WTC11 (cell line): ENCODE results near the gene HPSE2. TPM values are rescaled to one million over a fixed set of nuclear protein-coding genes. Genes with fewer than 3 reads are reported as not detected.

ENCODE experiments used
- ATAC-seq: fragments of 200-7000 bp; cut with Tn5 transposase; 2 replicates; pipeline ENCODE4 v1.10.0; 2021; ENCODE audit warnings: mild to moderate bottlenecking, moderate library complexity
- CTCF ChIA-PET: fragments of 300-600 bp; sonication (Branson Sonifier 250); formaldehyde crosslinking; loops from one replicate; lab custom pipeline; 2021; ENCODE audit warnings: antibody characterized with exemption; lab: Charles Lee
- POLR2A ChIA-PET: fragments of 350-600 bp; sonication (Branson Sonifier 250); formaldehyde crosslinking; loops from one replicate; lab custom pipeline; 2021; ENCODE audit warnings: antibody characterized with exemption; lab: Charles Lee
- DNase-seq: peaks from one replicate; pipeline ENCODE4 v3.0.0; 2021; ENCODE audit warnings: low spot score
- H3K27ac Mint-ChIP-seq: 2 replicates; pipeline ENCODE4 v1.8.0; 2021; ENCODE audit warnings: mixed read lengths
- H3K27me3 Mint-ChIP-seq: 2 replicates; pipeline ENCODE4 v1.8.0; 2021; ENCODE audit warnings: low read depth, mild to moderate bottlenecking, moderate library complexity, mixed read lengths
- H3K36me3 Mint-ChIP-seq: 2 replicates; pipeline ENCODE4 v1.8.0; 2021; ENCODE audit warnings: mixed read lengths
- H3K4me1 Mint-ChIP-seq: 2 replicates; pipeline ENCODE4 v1.8.0; 2022; ENCODE audit warnings: mixed read lengths
- H3K4me3 Mint-ChIP-seq: 2 replicates; pipeline ENCODE4 v1.8.0; 2021; ENCODE audit warnings: mild to moderate bottlenecking, moderate library complexity, mixed read lengths
- H3K9me3 Mint-ChIP-seq: 2 replicates; pipeline ENCODE4 v1.8.0; 2021; ENCODE audit warnings: mixed read lengths
- AFF4 ChIP-seq: sonication (generic); formaldehyde crosslinking; IDR thresholded peaks from 2 replicates; pipeline ENCODE4 v1.8.1; 2023; ENCODE audit warnings: mild to moderate bottlenecking, missing genetic modification reagents, borderline replicate concordance
- CREB1 ChIP-seq: sonication (generic); formaldehyde crosslinking; IDR thresholded peaks from 2 replicates; pipeline ENCODE4 v1.8.0; 2023; ENCODE audit warnings: mild to moderate bottlenecking, missing genetic modification reagents
- ELF4 ChIP-seq: sonication (generic); formaldehyde crosslinking; IDR thresholded peaks from 2 replicates; pipeline ENCODE4 v1.8.1; 2022; ENCODE audit warnings: low read depth, mild to moderate bottlenecking, moderate library complexity, missing genetic modification reagents
- FOXP1 ChIP-seq: sonication (generic); formaldehyde crosslinking; IDR thresholded peaks from 2 replicates; pipeline ENCODE4 v1.8.0; 2022; ENCODE audit warnings: missing genetic modification reagents, mild to moderate bottlenecking, moderate library complexity, borderline replicate concordance
- GABPB1 ChIP-seq: sonication (generic); formaldehyde crosslinking; IDR thresholded peaks from 2 replicates; pipeline ENCODE4 v1.8.1; 2023; ENCODE audit warnings: mild to moderate bottlenecking, missing genetic modification reagents
- GTF2I ChIP-seq: fragments of 250-450 bp; sonication (Bioruptor Pico); conservative IDR thresholded peaks from 2 replicates; pipeline ENCODE4 v1.4.0; 2021; ENCODE audit warnings: mild to moderate bottlenecking
- HMGA2 ChIP-seq: fragments of 250-450 bp; sonication (Bioruptor Pico); IDR thresholded peaks from 2 replicates; pipeline ENCODE4 v1.4.0; 2021; ENCODE audit warnings: mild to moderate bottlenecking, moderate library complexity
- MXD4 ChIP-seq: fragments of 250-450 bp; sonication (Bioruptor Pico); IDR thresholded peaks from 2 replicates; pipeline ENCODE4 v1.8.0; 2021; ENCODE audit warnings: mild to moderate bottlenecking, moderate library complexity, borderline replicate concordance
- MYBL2 ChIP-seq: sonication (generic); formaldehyde crosslinking; IDR thresholded peaks from 2 replicates; pipeline ENCODE4 v1.8.1; 2023; ENCODE audit warnings: mild to moderate bottlenecking, moderate library complexity, missing genetic modification reagents
- PRRX2 ChIP-seq: fragments of 250-450 bp; sonication (Bioruptor Pico); IDR thresholded peaks from 2 replicates; pipeline ENCODE4 v1.8.0; 2021; ENCODE audit warnings: mild to moderate bottlenecking
- SMAD3 ChIP-seq: sonication (generic); formaldehyde crosslinking; IDR thresholded peaks from 2 replicates; pipeline ENCODE4 v1.8.0; 2022; ENCODE audit warnings: missing genetic modification reagents, mild to moderate bottlenecking, borderline replicate concordance
- SOX15 ChIP-seq: fragments of 250-450 bp; sonication (Bioruptor Pico); IDR thresholded peaks from 2 replicates; pipeline ENCODE4 v1.9.0; 2021; ENCODE audit warnings: mild to moderate bottlenecking
- STAT6 ChIP-seq: sonication (generic); formaldehyde crosslinking; conservative IDR thresholded peaks from 2 replicates; pipeline ENCODE4 v1.8.1; 2023; ENCODE audit warnings: mild to moderate bottlenecking, low read depth, missing genetic modification reagents, moderate library complexity
- TCF7 ChIP-seq: sonication (generic); formaldehyde crosslinking; IDR thresholded peaks from 2 replicates; pipeline ENCODE4 v1.8.0; 2022; ENCODE audit warnings: mild to moderate bottlenecking, low read depth, missing genetic modification reagents, moderate library complexity
- USF1 ChIP-seq: sonication (generic); formaldehyde crosslinking; IDR thresholded peaks from 2 replicates; pipeline ENCODE4 v1.8.0; 2022; ENCODE audit warnings: mild to moderate bottlenecking, missing genetic modification reagents
- ZBTB21 ChIP-seq: sonication (generic); formaldehyde crosslinking; IDR thresholded peaks from 2 replicates; pipeline ENCODE4 v1.8.1; 2023; ENCODE audit warnings: mild to moderate bottlenecking, missing genetic modification reagents, borderline replicate concordance
- ZNF317 ChIP-seq: sonication (generic); formaldehyde crosslinking; IDR thresholded peaks from 2 replicates; pipeline ENCODE4 v1.8.1; 2023; ENCODE audit warnings: low read depth, mild to moderate bottlenecking, moderate library complexity, missing genetic modification reagents, borderline replicate concordance
- ZSCAN18 ChIP-seq: fragments of 250-450 bp; sonication (Bioruptor Pico); IDR thresholded peaks from 2 replicates; pipeline ENCODE4 v2.1.2; 2022; ENCODE audit warnings: mild to moderate bottlenecking, moderate library complexity
- total RNA-seq: library from RNA; stranded (reverse); gene quantifications from 3 replicates; pipeline ENCODE4 v1.2.3, GENCODE V29; 2021
- TF ChIP-seq, protein P1 (sequence below): fragments of 250-450 bp; sonication (Bioruptor Pico); conservative IDR thresholded peaks from 2 replicates; pipeline ENCODE4 v1.9.0; 2021; ENCODE audit warnings: mild to moderate bottlenecking
- TF ChIP-seq, protein P2 (sequence below): fragments of 250-450 bp; sonication (Bioruptor Pico); IDR thresholded peaks from 2 replicates; pipeline ENCODE4 v1.8.0; 2021; ENCODE audit warnings: mild to moderate bottlenecking
- TF ChIP-seq, protein P3 (sequence below): sonication (generic); formaldehyde crosslinking; IDR thresholded peaks from 2 replicates; pipeline ENCODE4 v1.8.1; 2023; ENCODE audit warnings: mild to moderate bottlenecking, missing genetic modification reagents, moderate library complexity

HPSE2 gene
- total RNA-seq, 1 experiment from 2014 or later, result 0.66 TPM

DNA sequence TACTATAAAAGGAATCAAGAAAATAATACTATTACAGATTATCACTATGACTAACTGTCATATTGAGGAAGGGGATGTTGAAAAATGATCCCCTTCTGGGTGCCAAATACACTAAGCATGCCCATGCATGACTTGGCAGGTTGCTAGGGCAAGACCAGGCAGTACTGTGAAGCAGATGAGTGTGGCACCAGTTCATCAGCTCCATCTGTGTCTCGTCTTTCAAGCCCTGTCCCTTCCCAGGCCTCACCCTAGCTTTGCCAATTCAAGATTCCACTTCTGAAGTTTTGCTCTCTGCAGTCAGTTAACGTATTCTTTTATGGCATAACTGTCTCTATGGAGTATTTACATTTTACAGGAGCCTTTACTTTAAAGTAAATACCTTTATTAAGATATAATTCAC lies 653.3 kb downstream of the HPSE2 start (continued):
- no peak for TF ChIP-seq STAT6 (CRISPR knock-in tag)

DNA sequence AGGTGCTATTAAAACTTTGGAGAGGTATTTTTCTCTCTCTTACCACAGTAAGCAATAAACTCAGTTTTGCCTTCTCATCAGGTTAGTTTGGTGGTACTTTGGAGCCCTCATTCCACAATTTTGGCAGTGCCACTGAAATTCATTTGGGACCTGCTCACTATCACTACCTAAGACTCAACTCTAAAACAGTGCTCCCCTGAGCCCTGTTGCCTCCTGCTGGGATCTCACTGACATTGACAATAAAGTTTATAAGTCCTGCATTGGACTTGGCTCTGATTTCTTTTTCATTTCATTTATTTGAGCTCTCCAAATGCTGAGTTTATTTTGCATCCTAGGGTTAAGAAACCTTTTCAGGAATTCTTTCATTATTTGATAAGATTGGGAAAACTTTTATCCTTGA lies 658.1 kb downstream of the HPSE2 start:
- no peak for DNase-seq
- ChIA-PET POLR2A (no interaction called here), CTCF (no interaction called here)
- no peaks in the 10 kb centered on the region for H3K9me3 Mint-ChIP-seq
- TF ChIP-seq ZNF317 (CRISPR knock-in tag), result no peak
- TF ChIP-seq MYBL2 (CRISPR knock-in tag), result no peak
- TF ChIP-seq ZSCAN18 (CRISPR knock-in tag), result no peak
- no peak for TF ChIP-seq TCF7 (CRISPR knock-in tag)
- TF ChIP-seq FOXP1, result no peak
- TF ChIP-seq, protein P1, sequence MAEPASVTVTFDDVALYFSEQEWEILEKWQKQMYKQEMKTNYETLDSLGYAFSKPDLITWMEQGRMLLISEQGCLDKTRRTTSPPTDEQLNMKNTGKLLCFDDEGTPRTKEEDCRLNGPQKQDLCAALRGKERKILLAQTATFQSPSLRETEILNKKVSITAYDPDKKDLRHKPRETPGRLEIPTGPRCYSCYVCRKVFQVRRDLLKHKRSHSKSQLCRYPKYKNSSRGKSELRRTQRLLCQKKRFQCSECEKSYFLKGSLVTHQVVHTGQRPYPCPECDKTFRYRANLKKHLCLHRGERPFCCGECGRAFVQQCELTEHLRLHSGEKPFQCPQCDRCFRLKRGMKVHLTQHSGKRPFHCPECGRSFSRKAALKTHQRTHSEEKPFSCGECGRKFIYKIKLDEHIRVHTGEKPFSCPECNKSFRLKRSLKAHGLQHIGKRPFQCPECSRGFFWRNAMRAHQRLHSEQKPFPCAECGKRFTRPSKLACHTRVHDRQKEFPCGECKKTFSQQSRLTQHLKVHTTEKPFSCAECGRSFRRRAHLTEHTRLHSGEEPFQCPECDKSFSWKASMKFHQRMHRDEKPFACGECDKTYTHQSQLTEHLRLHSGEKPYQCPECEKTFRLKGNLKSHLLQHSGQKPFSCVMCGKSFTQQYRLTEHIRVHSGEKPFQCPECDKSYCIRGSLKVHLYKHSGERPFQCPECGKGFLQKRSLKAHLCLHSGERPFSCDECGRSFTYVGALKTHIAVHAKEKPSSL, result no peak
- TF ChIP-seq AFF4, result no peak
- no peak for TF ChIP-seq HMGA2 (CRISPR knock-in tag)
- TF ChIP-seq SMAD3 (CRISPR knock-in tag), result no peak
- TF ChIP-seq, protein P2, sequence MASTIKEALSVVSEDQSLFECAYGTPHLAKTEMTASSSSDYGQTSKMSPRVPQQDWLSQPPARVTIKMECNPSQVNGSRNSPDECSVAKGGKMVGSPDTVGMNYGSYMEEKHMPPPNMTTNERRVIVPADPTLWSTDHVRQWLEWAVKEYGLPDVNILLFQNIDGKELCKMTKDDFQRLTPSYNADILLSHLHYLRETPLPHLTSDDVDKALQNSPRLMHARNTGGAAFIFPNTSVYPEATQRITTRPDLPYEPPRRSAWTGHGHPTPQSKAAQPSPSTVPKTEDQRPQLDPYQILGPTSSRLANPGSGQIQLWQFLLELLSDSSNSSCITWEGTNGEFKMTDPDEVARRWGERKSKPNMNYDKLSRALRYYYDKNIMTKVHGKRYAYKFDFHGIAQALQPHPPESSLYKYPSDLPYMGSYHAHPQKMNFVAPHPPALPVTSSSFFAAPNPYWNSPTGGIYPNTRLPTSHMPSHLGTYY (CRISPR knock-in tag), result no peak
- no peak for TF ChIP-seq ELF4 (CRISPR knock-in tag)
- TF ChIP-seq PRRX2 (CRISPR knock-in tag), result no peak
- no peak for TF ChIP-seq GTF2I (CRISPR knock-in tag)
- TF ChIP-seq SOX15 (CRISPR knock-in tag), result no peak
- TF ChIP-seq ZBTB21 (CRISPR knock-in tag), result no peak
- TF ChIP-seq, protein P3, sequence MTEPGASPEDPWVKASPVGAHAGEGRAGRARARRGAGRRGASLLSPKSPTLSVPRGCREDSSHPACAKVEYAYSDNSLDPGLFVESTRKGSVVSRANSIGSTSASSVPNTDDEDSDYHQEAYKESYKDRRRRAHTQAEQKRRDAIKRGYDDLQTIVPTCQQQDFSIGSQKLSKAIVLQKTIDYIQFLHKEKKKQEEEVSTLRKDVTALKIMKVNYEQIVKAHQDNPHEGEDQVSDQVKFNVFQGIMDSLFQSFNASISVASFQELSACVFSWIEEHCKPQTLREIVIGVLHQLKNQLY (CRISPR knock-in tag), result no peak
- no peak for TF ChIP-seq GABPB1 (CRISPR knock-in tag)
- no peak for TF ChIP-seq USF1 (CRISPR knock-in tag)
- TF ChIP-seq CREB1 (CRISPR knock-in tag), result no peak
- TF ChIP-seq MXD4 (CRISPR knock-in tag), result no peak
- TF ChIP-seq, all 79 proteins: peak for 0
- peaks cover 11% of the 10 kb centered on the region for H3K4me1 Mint-ChIP-seq
- no peak overlapping the region for H3K4me3 Mint-ChIP-seq
- no peak for ATAC-seq
- no peaks in the 10 kb centered on the region for H3K27me3 Mint-ChIP-seq
- no peak overlapping the region for H3K27ac Mint-ChIP-seq
- H3K36me3 Mint-ChIP-seq, result no peaks in the 10 kb centered on the region
